GM12801 (cell line): ENCODE measurements around the gene BSG.

ENCODE experiments used
- CTCF ChIP-seq: IDR thresholded peaks from one replicate; pipeline ENCODE4 v1.5.1; 2011; ENCODE audit warnings: control low read depth; ENCODE audit not compliant: insufficient read length; ENCODE audit errors: extremely low read depth

Gene BSG

GRCh38 chr19:617551-618246, 45.3 kb downstream of the BSG start:
- no peak for TF ChIP-seq CTCF

- no peak for TF ChIP-seq CTCF
These were observed 45.8 kb downstream of the BSG start for GRCh38 chr19:618247-618619.

GRCh38 chr19:618674-619285, 46.4 kb downstream of the BSG start:
- TF ChIP-seq CTCF, result no peak

GRCh38 chr19:619286-620002, 47.0 kb downstream of the BSG start:
- TF ChIP-seq CTCF, result no peak

GRCh38 chr19:620166-620862, 47.9 kb downstream of the BSG start:
- TF ChIP-seq CTCF, result no peak

GRCh38 chr19:621819-622218, 49.4 kb downstream of the BSG start:
- no peak for TF ChIP-seq CTCF

GRCh38 chr19:622666-623065, 50.3 kb downstream of the BSG start:
- no peak for TF ChIP-seq CTCF
